Ishikawa (cell line): ENCODE results near the gene SAAL1.

Source experiments
- CEBPB ChIP-seq: IDR thresholded peaks from 2 replicates; pipeline ENCODE4 v1.6.1; 2012
- CREB1 ChIP-seq: IDR thresholded peaks from 2 replicates; pipeline ENCODE4 v1.6.1; 2012; ENCODE audit warnings: low read depth
- EGR1 ChIP-seq: IDR thresholded peaks from 2 replicates; pipeline ENCODE4 v1.6.1; 2012
- EP300 ChIP-seq: IDR thresholded peaks from 2 replicates; pipeline ENCODE4 v1.6.1; 2012; ENCODE audit warnings: borderline replicate concordance
- FOXM1 ChIP-seq: IDR thresholded peaks from 2 replicates; pipeline ENCODE4 v1.6.1; 2012; ENCODE audit warnings: low read depth, borderline replicate concordance
- MAX ChIP-seq: IDR thresholded peaks from 2 replicates; pipeline ENCODE4 v1.6.1; 2012
- NFIC ChIP-seq: IDR thresholded peaks from 2 replicates; pipeline ENCODE4 v1.6.1; 2012
- RAD21 ChIP-seq: IDR thresholded peaks from 2 replicates; pipeline ENCODE4 v1.6.1; 2012; ENCODE audit warnings: low read depth
- TAF1 ChIP-seq: IDR thresholded peaks from 2 replicates; pipeline ENCODE4 v1.6.1; 2012; ENCODE audit warnings: low read depth, mild to moderate bottlenecking
- TEAD4 ChIP-seq: IDR thresholded peaks from 2 replicates; pipeline ENCODE4 v1.6.1; 2012
- USF1 ChIP-seq: IDR thresholded peaks from 2 replicates; pipeline ENCODE4 v1.6.1; 2012
- YY1 ChIP-seq: IDR thresholded peaks from 2 replicates; pipeline ENCODE4 v1.6.1; 2012; ENCODE audit warnings: low read depth
- ZBTB7A ChIP-seq: IDR thresholded peaks from 2 replicates; pipeline ENCODE4 v1.6.1; 2012; ENCODE audit warnings: low read depth
- TF ChIP-seq, protein P1 (sequence below): IDR thresholded peaks from 2 replicates; pipeline ENCODE4 v1.6.1; 2012; ENCODE audit warnings: low read depth, mild to moderate bottlenecking

GRCh38 chr11:18066626-18067025 is 39.3 kb downstream of the SAAL1 start:
- TF ChIP-seq CEBPB (no peak), TAF1 (no peak), FOXM1 (no peak), MAX (no peak), EP300 (no peak), RAD21 (no peak), TEAD4 (no peak), YY1 (no peak), CREB1 (no peak), EGR1 (no peak), NFIC (no peak), USF1 (no peak), ZBTB7A (no peak)
- TF ChIP-seq, protein P1, sequence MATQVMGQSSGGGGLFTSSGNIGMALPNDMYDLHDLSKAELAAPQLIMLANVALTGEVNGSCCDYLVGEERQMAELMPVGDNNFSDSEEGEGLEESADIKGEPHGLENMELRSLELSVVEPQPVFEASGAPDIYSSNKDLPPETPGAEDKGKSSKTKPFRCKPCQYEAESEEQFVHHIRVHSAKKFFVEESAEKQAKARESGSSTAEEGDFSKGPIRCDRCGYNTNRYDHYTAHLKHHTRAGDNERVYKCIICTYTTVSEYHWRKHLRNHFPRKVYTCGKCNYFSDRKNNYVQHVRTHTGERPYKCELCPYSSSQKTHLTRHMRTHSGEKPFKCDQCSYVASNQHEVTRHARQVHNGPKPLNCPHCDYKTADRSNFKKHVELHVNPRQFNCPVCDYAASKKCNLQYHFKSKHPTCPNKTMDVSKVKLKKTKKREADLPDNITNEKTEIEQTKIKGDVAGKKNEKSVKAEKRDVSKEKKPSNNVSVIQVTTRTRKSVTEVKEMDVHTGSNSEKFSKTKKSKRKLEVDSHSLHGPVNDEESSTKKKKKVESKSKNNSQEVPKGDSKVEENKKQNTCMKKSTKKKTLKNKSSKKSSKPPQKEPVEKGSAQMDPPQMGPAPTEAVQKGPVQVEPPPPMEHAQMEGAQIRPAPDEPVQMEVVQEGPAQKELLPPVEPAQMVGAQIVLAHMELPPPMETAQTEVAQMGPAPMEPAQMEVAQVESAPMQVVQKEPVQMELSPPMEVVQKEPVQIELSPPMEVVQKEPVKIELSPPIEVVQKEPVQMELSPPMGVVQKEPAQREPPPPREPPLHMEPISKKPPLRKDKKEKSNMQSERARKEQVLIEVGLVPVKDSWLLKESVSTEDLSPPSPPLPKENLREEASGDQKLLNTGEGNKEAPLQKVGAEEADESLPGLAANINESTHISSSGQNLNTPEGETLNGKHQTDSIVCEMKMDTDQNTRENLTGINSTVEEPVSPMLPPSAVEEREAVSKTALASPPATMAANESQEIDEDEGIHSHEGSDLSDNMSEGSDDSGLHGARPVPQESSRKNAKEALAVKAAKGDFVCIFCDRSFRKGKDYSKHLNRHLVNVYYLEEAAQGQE = no peak
